Stimulated activated naive CD8-positive, alpha-beta T cell treated with anti-CD3 and anti-CD28 coated beads, Interleukin-15, Interleukin-2, amounts not matched to agents 100 ng/mL and 50 ng/mL, for 24 hours (primary cell): Measurements from ENCODE around the gene MYBPC2.

Source experiments
- H3K27ac Mint-ChIP-seq: one replicate; pipeline ENCODE4 v1.8.0; 2021; ENCODE audit warnings: mild to moderate bottlenecking, mixed read lengths
- H3K27me3 Mint-ChIP-seq: one replicate; pipeline ENCODE4 v1.8.0; 2021; ENCODE audit warnings: mixed read lengths
- H3K36me3 Mint-ChIP-seq: one replicate; pipeline ENCODE4 v1.8.0; 2021; ENCODE audit warnings: low read depth, mixed read lengths
- H3K4me1 Mint-ChIP-seq: one replicate; pipeline ENCODE4 v1.8.0; 2021; ENCODE audit warnings: low read depth, mixed read lengths
- H3K4me3 Mint-ChIP-seq: one replicate; pipeline ENCODE4 v1.8.0; 2021; ENCODE audit warnings: mild to moderate bottlenecking, mixed read lengths
- H3K9me3 Mint-ChIP-seq: one replicate; pipeline ENCODE4 v1.8.0; 2021; ENCODE audit warnings: mixed read lengths

Gene MYBPC2

DNA sequence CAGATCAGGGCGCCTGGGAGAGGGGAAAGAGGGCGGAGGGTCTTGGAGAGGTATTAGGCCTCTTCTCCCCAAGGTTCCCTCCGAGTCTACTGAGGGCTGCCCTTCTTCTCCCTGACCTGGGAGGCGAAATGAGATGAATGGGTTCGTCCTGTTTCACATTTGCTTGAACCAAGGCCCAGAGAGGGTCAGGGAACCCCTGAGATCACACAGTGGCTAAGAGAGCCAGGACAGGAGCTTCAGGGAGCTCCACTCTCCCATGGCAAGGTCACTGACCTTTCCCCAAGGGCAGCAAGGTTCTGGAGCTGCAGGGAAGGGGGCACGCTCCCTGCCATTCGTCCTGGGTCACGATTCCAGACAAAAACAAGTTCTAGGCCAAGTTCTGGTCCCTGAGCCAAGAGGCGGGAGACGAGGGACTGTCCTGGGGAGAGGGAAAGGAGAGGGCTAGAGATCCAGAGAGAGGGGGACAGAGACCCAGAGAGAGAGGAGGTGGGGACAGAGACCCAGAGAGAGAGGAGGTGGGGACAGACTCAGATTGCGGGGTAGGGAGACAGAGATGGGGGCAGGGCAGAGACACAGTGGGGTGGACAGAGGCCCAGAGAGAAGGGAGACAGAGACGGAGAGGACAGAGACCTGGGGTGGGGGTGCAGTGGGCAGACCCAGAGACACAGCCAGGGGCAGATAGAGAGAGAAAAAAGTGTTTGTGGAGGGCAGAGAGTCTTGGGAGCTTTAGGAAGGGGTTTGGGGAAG is 80.5 kb downstream of the MYBPC2 start:
- H3K27ac Mint-ChIP-seq = no peak overlapping the region
- H3K36me3 Mint-ChIP-seq = no peaks in the 10 kb centered on the region
- no peak overlapping the region for H3K4me3 Mint-ChIP-seq
- no peaks in the 10 kb centered on the region for H3K9me3 Mint-ChIP-seq
- H3K27me3 Mint-ChIP-seq = peaks cover 4% of the 10 kb centered on the region
- peaks cover 20% of the 10 kb centered on the region for H3K4me1 Mint-ChIP-seq

DNA sequence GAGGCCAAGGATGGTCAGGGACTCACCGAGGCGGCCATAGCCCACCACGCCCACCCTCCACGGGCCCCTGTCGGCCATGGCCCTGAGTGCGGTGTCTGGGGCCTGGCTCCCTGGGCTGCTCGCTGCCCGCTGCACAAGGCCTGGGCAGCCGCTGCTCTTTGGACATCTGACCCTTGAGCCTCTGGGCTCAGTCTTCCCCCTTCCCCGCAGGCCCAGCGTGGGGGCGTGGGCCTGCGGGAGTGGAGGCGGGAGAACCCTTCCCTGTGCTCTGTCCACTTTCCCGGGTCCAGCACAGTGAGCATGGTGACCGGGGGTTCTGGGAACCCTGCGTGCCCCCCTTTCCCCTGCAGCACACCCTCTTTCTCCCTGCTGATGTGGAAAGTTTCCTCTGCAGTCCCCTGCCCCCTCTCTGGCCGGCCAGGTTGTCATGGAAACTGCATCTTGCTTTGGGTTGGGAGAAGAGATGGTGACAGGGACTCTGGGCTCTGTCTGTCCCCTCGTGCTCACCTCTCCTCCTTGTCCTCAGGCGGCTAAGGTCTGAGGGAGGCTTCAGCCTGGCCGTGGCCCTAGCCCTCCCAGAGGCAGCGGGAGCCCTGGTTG is 81.2 kb downstream of the MYBPC2 start, which contains the start of gene ASPDH:
TSS of gene ASPDH (minus strand) at position 168 of the 600 bp plus-strand sequence. CDS start at position 78, 90 bp downstream.
- Mint-ChIP-seq H3K9me3 (no peaks in the 10 kb centered on the region), H3K27me3 (peaks cover 4% of the 10 kb centered on the region), H3K36me3 (no peaks in the 10 kb centered on the region), H3K4me1 (peaks cover 17% of the 10 kb centered on the region), H3K27ac (no peak within 1 kb of the TSS), H3K4me3 (no peak within 1 kb of the TSS)

- no peaks in the 10 kb centered on the region for H3K9me3 Mint-ChIP-seq
- no peaks in the 10 kb centered on the region for H3K36me3 Mint-ChIP-seq
- no peak overlapping the region for H3K27ac Mint-ChIP-seq
- no peak overlapping the region for H3K4me3 Mint-ChIP-seq
- peaks cover 16% of the 10 kb centered on the region for H3K4me1 Mint-ChIP-seq
- peaks cover 4% of the 10 kb centered on the region for H3K27me3 Mint-ChIP-seq
These were observed 81.9 kb downstream of the MYBPC2 start for GRCh38 chr19:50514346-50515167.

DNA sequence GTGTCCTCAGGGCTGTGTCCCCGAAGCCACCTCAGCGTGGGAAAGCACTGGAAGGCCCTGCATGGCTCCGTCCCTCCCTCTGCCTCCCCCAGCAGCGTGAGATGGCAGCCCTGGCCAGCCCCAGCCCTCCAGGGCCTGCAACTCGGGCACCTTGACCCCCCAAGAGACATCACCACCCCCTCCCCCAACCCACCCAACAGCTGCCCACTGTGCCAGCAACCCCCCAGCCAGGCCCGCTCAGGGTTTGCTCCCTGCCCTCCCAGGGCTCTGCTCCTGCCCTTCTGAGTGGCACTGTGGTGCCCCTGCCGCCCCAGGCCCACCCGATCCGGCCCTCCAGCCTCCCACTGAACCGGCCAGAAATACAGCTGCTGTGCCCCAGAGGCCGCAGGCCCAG is 82.5 kb downstream of the MYBPC2 start:
- peaks cover 15% of the 10 kb centered on the region for H3K4me1 Mint-ChIP-seq
- no peak overlapping the region for H3K27ac Mint-ChIP-seq
- peaks cover 4% of the 10 kb centered on the region for H3K27me3 Mint-ChIP-seq
- H3K36me3 Mint-ChIP-seq = no peaks in the 10 kb centered on the region
- no peaks in the 10 kb centered on the region for H3K9me3 Mint-ChIP-seq
- no peak overlapping the region for H3K4me3 Mint-ChIP-seq
